GM11168 (cell line): ENCODE results near the gene HMCN1.

Source experiments
- in situ Hi-C: fragments of 300-500 bp; cut with MboI; formaldehyde crosslinking; loops from one replicate; pipeline ENCODE4 v1.12.0; 2022; ENCODE audit warnings: low sequenced_read_pairs; ENCODE audit not compliant: unreplicated experiment

Gene HMCN1

DNA sequence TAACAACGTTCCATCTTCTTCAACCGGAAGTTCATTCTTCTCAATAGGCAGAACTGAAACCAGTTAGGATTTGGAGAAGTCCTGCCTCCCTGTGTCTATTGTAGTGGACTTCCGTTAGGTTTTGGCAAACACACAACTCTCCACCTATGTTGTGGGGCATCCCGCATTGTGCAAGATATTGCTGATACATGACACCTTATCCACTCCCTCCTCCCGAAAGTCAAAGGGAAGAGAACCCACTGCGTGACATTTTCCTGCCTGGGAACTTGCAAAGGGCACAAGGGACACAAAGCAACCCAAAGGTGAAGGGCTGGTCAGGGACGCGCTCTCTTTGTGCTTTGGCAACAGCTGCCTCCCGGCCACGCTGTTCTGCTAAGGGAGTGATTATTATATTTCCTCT, 476.1 kb downstream of the HMCN1 start:
- in situ Hi-C loops: loop anchor here (10.0 to 25.0 kb wide), 2 partner anchors 398 to 495 kb away; no protein-coding TSS in a partner anchor

DNA sequence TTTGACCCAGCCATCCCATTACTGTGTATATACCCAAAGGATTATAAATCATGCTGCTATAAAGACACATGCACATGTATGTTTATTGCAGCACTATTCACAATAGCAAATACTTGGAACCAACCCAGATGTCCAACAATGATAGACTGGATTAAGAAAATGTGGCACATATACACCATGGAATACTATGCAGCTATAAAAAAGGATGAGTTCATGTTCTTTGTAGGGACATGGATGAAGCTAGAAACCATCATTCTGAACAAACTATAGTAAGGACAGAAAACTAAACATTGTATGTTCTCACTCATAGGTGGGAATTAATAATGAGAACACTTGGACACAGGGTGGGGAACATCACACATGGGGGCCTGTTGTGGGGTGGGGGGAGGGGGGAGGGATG, 477.4 kb downstream of the HMCN1 start:
- in situ Hi-C loops: loop anchor here (10.0 to 25.0 kb wide), 2 partner anchors 399 to 497 kb away; no protein-coding TSS in a partner anchor

DNA sequence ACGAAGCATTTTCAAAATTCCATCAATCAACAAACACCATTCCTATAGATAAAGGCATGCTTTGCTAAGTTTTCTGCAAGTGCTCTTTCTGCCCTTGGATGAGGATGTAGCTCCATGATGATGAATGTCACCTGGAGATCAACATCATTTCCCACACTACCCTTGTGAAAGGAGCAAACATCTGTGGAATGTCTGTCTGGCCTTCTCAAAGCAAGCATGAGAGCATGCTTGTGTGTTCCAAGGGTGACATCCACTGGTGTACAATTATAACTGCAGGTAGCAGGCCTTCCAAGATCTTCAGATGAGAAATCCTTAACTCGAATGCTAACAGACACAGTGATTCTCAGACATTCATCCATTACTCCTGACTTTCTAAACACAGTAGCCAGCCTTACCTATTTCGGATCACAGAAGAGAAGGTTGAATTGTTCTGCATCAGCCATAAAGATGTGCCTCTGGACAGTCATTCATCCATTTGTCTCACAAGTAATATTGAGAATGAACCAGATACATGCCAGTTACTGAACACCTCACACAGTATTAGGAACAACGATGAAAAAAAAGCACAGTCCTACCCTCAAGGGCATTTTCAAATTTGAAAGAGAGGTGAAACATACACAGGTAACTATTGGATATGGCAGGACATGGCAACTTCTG, 478.5 kb downstream of the HMCN1 start:
- in situ Hi-C loops: loop anchor here (10.0 to 25.0 kb wide), 2 partner anchors 400 to 498 kb away; no protein-coding TSS in a partner anchor

DNA sequence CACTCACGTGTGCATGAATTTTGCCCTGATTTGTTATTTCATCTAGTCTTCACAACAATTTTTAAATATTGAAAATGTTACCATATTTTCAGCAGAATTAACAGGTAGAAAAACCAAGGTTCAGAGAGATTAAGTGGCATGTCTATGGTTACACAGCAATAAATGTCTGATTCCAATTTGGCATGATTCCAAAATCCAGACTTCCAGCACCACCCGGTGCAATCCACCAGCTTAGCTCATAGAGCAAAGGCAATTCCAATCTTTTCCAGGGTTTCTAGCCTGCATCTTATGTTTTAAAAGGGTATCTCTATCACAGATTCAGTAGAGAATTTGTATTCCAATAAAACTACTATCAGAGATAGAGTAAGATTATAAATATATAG, 479.0 kb downstream of the HMCN1 start:
- in situ Hi-C loops: loop anchor here (10.0 to 25.0 kb wide), 2 partner anchors 401 to 498 kb away; no protein-coding TSS in a partner anchor

DNA sequence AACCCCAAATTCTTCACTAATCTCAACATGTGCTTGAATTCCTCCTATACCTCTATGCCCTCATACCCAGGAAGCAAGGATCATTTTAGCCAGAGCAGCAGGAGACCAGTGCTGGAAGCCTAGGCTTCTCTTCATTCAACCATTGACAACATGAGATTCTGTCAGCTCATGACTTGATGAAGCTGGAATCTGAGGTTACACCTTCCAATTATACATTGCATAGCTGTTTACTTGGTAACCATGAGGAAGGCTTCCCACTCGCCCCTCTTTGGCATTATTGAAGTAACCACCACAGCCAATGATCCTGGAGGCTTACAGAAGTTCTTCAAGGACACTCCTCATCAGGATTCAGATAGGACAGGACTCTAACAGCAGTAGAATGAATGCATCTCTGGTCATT, 480.6 kb downstream of the HMCN1 start:
- in situ Hi-C loops: loop anchor here (10.0 to 25.0 kb wide), 2 partner anchors 402 to 500 kb away; no protein-coding TSS in a partner anchor

DNA sequence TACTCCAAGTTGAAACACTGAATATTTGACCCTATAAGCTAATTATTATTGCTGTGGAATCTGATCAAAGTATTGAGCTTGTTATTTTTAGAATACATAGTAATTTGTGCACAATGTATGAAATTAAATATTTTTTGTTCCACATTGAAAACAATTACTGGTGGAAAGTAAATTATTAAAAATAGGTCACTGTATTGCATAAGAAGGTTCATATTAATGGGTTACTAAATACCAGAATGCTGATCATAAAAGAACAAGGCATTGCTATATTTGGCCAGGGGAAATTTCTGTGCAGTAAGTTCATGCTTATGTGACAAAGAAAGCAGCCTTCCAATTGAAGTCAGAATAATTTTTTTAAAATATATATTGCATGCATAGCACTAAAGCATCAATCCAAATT, 481.4 kb downstream of the HMCN1 start:
- in situ Hi-C loops: loop anchor here (10.0 to 25.0 kb wide), 2 partner anchors 403 to 501 kb away; no protein-coding TSS in a partner anchor

DNA sequence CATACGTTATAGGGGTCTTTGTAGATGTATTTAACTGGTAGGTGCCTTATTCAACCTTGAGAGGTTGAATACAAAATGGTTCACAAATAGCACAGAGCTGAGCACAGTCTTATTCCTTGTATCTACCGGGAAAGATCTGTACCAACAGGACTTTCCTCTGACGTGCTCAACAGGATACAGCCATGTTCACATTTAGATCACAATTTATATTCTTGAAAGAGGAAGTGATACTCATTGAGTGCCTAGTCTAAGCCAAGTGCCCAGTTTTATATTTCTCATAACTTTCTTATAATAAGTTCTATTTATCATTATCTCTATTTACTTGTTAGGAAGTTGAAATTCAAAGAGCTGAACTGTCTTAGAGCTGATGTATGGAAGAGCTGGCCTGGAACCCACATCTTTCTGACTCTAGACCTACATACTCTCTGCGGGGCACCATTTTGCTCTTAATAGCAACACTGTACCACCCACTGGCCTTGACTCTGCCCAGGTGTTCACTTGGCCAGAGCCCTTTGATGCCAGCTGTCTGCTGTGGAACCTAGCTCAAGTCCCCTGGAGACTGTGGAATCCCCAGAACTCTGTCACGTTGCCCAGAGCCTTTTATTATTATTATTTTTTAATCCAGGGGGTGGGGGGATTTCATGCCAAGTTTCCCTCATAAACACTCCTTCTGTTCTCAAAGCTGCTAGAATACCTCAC, 484.6 kb downstream of the HMCN1 start:
- in situ Hi-C loops: loop anchor here (10.0 to 25.0 kb wide), 2 partner anchors 407 to 504 kb away; no protein-coding TSS in a partner anchor

DNA sequence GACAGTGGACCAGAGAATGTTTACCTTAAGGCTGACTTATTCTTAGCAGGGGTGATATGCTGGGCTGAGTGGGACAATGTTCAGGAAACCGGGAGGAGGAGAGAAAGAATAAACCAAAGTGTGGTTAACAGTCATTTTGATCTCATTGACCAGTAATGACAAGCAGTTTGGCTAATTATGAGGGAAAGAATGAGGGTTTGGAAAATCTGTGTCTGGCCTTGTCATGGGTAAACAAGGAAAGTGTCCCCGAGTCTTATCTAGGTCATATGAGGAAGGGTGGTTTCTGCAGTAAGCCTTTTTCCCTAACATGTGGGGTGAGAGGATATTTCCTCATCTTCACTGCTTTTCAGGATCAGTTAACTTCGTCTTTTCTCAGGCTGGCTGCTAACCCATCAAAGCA, 485.9 kb downstream of the HMCN1 start:
- in situ Hi-C loops: loop anchor here (25.0 kb wide), 1 partner anchor 408 kb away; no protein-coding TSS in a partner anchor

DNA sequence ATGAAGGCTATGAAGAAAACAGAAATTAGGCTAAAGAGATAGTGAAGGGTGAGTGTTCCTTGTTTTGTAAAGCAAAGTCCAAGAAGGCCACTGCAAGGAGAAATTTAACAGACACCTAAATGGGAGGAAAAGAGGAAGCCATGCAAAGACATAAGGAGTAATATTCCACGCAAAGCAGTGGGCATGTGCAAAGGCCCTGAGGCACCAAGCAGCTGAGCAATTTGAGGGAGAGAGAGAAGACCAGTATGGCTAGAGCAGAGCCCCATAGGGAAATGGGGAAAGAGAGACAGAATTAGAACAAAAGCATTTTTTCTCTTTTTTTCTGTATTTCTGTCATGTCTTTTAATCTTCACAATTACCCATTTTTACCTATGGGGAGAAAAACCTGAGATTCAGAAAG, 486.7 kb downstream of the HMCN1 start:
- in situ Hi-C loops: loop anchor here (25.0 kb wide), 1 partner anchor 409 kb away; no protein-coding TSS in a partner anchor

DNA sequence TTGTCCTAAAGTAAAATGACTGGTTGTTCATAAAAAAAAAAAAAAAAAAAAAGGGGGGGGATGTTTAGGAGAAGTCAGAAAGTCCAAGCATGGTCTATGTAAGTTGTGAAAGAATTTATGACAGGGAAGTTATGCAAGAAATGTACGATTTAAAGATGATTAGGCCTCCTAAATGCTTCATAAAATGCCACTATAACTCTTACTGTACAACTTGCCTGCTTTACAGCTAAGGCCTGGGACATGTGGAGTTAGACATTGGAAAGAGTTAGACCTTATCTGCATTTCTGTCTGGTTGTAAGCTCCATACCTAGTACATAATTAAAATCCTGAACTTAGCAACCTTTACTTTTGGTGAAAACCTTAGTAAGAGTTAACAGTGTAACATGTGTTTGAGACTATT, 490.9 kb downstream of the HMCN1 start:
- in situ Hi-C loops: no loop called here

DNA sequence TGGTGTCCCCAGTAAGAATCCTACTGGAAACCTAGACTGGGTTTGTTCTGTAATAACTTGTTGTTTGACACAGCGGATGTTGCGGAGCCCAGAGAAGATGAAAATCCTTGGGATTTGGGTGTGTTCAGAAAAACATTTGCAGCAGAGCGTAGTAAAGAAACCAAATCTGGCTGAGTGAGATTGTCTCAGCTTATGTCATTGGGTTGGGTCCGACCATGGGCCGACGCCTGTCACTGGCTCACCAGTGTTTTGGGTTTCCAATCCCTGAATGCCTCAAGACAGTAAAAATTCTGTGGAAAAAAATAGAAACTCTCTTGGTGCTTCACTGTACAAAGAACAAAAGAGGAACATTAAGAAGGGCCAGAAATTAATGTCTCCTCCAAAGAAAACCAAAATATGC, 494.6 kb downstream of the HMCN1 start:
- in situ Hi-C loops: no loop called here

DNA sequence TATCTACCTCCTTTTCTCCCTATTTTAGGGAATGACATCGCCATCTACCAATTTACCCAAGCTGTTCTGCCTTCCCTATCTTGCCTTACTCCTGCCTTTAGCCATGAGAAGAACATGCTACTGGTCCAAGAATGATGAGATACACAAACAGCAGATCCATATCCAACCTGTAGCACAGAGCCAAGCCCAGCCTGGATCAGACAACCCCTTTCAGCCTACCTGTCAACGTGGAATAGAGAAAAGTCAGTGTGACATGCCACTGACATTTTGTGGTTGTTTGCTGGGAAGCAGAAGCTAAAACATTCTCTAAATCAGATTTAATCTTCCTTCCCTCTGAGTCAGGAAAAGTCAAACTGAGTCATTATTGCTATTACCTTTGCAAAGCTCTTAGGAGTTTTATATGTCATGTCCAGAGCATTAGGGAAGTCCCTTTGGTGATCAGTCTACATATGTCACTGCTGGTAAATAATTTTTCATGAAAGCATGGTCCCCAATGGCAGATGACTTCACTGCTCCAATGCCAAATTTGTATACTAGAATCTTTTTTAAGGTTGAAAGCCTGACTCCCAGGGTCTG, 497.8 kb downstream of the HMCN1 start:
- in situ Hi-C loops: no loop called here

DNA sequence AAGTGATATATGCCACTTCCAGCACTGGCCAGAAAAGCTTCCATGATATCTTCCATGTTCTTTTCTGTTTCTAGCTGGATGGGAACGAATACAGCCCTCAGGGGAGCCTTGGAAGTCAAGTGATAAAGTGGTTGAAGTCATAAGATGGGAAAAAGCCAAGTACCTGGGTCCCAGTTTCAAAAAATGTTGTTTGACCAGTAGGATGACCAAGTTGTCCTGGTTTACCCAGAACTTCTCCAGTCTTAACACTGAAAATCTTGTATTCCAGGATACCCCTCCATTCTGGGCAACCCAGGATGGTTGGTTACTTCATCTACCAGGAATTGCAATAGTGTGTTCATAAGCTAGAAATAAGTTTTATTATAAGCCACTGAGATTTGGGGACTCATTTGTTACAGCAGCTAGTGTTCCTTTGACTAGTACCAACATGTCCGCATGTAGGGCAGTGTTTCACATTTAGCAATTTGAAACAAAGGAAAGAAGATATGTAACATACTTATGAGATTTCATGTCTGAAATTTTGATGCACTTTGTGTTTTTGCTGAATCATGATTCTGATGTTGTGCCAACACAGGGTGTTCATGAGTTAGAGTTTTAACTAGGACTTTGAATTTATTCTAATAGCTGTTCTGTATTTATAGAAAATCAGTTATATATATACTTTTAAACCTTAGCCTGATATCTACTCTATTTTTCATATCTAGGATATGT, 500.9 kb downstream of the HMCN1 start:
- in situ Hi-C loops: no loop called here

DNA sequence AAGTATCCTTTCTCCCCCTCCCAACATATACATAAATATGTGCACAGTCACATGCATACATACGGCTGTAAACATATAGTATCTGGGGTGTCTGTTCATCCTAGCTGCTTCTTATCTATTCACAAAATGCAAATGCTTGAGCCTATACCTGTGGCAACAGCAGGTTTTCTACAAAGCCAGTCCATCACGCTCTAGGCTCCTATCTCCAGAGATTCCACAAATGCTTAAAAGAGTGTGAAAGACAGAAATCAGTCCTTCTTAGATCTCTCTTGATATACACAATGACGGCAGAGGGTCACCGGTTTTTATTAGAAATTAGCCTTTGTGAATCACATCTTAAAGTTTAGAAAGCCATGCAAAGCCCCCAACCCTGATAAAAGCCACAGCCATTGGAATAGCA, 501.5 kb downstream of the HMCN1 start:
- in situ Hi-C loops: no loop called here

DNA sequence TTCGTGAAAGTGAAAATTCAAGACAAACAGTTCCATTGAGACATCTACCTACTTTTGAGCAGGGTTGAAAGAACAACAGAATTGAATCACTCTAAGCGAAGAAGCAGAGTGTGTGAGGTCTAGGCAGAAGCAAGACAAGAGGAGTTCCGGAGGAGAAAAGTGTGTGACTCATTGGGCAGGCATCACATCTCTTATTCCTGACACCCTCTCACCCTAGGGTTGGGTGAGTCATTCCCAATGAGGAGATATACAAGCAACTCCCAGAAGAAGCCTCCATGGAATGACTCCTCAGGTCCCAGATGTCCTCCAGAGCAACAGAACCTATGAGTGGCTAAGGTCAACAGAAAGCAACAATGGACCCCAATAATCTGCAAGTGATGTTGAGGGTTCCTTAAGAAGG, 502.7 kb downstream of the HMCN1 start:
- in situ Hi-C loops: no loop called here

DNA sequence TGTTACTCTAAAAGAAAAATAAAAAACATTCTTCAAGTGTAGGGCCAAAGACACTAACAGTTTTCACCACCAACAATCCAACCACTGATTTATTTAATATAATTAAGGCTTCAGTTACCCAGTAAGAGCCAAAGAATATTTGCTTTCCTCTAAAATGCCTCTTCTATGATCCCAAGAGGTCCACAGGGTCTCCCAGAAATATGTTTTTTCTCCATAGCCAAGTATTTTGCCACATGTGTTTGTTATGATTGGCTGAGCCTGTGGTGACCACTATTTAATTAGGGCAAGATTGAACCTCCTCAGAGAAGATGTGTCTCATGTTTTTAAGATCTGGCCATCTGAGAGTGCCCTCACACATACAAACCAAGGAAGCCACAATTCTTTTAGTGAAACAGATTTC, 505.0 kb downstream of the HMCN1 start:
- in situ Hi-C loops: no loop called here

DNA sequence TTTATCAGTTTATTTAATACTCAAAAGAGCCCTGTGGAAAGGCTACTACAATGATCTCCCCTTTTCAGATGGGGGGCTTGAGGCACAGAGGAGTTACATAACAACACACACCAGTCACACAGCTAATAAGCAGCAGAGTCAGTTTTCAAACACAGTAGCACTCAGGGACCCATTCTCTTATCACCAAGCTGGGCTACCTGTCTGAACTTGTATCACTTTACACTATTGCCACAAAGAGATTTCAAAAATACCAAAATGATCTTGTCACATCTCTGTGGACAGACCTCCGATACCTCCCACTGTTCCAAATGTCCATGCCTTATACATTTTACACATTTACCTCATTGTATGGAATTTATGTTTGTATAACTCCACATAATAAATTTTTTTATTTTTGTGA, 506.2 kb downstream of the HMCN1 start:
- in situ Hi-C loops: no loop called here
